ENCODE measurements around the gene FOSL1. TPM values are rescaled to one million over a fixed set of nuclear protein-coding genes. Genes with fewer than 3 reads are reported as not detected.

Gene FOSL1
- total RNA-seq, 4 donors from 2014 or later: 1.5 to 15.2 (median 2.8) TPM

DNA sequence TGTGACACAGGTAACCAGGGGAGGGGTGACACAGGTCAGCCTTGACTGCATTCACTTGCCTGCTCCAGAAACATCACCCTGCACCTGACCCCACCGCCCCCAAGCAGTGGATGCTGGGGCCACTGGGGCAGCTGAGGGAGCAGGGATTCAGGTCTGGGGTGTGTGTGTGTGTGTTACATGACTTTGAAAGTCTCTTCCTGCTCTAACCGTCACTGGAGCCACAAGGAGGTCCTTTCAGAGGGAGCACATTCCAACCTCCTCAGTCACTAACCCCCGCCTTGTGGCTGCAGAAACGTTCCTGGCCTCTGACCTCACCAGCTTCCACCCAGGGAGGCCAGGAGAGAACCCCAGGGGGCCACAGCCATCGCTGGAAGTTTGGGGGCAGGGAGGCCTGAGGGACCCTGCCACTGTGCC lies 2.9 kb upstream of the FOSL1 start:
- TF ChIP-seq, protein P1, sequence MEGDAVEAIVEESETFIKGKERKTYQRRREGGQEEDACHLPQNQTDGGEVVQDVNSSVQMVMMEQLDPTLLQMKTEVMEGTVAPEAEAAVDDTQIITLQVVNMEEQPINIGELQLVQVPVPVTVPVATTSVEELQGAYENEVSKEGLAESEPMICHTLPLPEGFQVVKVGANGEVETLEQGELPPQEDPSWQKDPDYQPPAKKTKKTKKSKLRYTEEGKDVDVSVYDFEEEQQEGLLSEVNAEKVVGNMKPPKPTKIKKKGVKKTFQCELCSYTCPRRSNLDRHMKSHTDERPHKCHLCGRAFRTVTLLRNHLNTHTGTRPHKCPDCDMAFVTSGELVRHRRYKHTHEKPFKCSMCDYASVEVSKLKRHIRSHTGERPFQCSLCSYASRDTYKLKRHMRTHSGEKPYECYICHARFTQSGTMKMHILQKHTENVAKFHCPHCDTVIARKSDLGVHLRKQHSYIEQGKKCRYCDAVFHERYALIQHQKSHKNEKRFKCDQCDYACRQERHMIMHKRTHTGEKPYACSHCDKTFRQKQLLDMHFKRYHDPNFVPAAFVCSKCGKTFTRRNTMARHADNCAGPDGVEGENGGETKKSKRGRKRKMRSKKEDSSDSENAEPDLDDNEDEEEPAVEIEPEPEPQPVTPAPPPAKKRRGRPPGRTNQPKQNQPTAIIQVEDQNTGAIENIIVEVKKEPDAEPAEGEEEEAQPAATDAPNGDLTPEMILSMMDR (IDR thresholded peaks at IDR 0.05; ENCODE audit: low read depth): no peak

DNA sequence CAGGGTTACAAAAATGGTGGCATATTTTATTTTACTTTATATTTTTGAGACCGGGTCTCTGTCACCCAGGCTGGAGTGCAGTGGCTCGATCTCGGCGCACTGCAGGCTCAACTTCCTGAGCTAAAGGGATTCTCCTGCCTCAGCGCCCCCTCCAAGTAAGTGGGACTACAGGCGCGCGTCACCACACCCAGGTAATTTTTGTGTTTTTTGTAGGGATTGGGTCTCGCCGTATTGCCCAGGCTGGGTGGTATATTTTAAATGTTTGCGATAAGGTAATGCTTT lies 652 bp upstream of the FOSL1 start:
- TF ChIP-seq, protein P1 (IDR thresholded peaks at IDR 0.05; ENCODE audit: low read depth): no peak

DNA sequence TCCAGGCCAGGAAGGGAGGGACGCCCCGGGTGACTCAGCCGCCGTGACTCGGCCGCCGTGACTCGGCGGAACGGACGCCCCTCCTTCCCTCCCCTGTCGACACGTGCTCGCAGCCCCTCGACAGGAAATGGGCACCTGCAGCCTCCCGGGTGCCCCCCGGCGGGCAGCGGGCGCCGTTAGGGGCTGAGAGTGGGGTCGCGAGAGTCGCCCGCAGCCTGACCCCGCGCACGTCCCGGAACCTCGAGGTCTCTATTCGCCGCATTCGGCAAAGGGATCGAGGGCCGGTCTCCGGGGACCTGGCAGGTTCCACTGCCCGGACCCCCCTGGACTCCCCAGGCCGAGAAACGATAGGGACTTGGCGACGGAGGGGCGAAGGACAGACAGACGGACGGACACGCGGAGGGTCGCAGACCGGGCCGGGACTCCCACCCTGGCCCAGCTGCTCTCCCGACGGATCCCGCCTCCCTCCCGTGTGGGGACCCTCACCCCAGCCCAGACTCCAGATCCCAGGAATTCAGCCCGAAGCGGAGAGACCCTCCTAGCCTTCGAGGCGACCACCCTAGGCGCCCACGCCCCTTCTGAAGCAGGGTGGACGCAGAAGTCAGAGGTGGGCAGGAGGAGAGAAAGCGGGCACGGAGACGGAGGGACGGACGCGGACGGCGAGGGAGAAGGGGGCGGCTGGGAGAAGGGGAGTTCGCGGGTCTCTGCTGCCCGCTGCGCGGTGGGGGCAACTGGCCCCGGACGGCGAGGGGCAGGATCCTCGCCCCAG lies 648 bp downstream of the FOSL1 start:
- TF ChIP-seq, protein P1 (IDR thresholded peaks at IDR 0.05; ENCODE audit: low read depth): no peak

DNA sequence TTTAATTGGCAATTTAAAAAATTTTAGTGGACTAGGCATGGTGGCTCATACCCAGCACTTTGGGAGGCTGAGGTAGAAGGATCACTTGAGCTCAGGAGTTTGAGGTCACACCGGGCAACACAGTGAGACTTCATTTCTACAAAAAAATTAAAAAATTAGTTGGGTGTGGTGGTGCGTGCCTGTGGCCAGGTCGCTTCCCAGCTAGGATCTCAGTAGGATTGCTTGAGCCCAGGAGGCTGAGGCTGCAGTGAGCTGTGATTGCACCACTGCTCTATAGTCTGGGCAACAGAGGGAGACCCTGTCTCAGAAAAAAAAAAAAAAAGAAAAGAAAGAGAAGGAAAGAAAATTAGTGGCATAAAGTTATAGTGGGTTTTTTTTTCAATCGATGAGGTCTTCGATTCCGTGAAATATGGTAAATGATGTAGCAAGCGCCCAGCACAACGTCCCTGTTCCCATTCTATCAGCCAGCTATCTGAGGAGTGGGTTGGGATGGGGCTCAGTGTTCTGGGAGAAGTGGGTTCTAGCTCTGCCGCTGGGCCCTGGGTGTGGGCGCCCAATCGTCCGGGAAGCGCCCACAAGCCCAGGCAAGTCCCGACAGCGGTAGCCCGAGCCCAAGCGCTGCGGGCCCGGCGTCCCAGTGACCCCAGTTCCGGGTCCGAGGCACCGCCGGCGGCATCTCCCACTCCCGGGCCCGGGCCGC lies 1.4 kb downstream of the FOSL1 start:
- TF ChIP-seq, protein P1 (IDR thresholded peaks at IDR 0.05; ENCODE audit: low read depth): no peak

DNA sequence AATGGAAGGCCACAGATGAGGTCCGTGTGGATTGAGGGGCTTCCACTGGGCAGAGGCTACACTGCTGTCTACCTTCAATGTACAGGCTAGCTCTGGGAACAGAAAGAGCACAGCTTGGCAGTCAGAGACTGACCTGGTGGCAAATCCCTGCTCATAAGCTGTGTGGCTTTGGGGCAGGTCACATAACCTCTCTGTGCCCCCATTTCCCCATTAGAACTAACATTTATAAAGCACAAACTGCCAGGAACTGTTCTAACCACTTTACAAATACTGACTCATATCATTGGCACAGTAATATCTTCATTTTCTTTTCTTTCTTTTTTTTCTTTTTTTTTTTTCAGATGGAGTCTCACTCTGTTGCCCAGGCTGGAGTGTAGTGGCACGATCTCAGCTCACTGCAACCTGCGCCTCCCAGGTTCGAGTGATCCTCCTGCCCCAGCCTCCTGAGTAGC lies 3.1 kb downstream of the FOSL1 start:
- TF ChIP-seq, protein P1 (IDR thresholded peaks at IDR 0.05; ENCODE audit: low read depth): no peak

DNA sequence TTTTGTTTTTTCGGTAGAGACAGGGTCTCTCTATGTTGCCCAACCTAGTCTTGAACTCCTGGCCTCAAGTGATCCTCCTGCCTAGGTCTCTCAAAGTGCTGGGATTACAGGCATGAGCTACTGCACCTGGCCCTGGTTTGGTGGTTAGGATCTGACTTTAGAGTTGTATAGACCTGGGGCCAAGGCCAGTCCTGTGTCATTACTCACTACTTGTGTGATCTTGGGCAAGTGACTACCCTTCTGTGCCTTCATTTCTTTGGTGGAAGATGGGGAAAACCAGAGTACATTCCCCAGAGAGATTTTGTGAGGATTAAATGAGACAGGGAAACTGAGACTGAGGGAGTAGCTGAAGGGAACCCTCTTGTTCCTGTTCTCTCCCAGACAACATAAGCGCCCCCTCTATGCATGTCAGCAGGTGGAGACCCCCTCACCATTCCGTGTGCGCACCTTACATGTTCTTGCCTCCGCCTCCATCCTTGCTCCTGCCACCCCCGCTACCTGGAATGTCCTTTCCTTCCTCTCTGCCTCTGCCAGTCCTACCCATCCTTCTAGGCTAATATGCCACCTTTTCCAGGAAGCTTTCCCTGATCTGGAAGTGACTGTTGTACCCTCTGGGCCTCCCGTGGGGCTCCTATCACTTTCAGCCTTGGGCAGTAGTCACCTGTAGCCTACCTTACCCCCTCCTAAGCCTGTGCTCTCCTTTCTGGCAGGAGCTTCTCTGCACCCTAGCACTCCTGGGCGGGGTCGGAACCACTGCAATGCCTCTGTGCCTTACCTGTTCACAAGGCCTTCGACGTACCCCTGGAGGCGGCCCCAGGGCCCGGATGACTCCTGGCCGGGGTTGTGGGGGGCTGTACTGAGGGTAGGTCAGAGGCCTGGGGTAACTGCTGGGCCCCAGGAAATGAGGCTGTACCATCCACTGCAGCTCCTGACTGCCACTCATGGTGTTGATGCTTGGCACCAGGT lies 3.9 kb downstream of the FOSL1 start:
- TF ChIP-seq, protein P1 (IDR thresholded peaks at IDR 0.05; ENCODE audit: low read depth): no peak
